ENCODE measurements around the gene ITPR1.

- TF ChIP-seq EZH2 (IDR thresholded peaks at IDR 0.05) (no peak), FOXP2 (optimal IDR thresholded peaks at IDR 0.05; ENCODE audit: control extremely low read depth, extremely low read length, insufficient read depth) (no peak)
Observed at GRCh38 chr3:4501927-4502326, 8.8 kb downstream of the ITPR1 start.

All from SK-N-MC (cell line).